HEK293 (cell line): ENCODE measurements around the gene AMMECR1.

Experiments
- BCL11A ChIP-seq: fragments of 450-650 bp; formaldehyde crosslinking; IDR thresholded peaks from 2 replicates; pipeline ENCODE4 v1.5.1; 2016; ENCODE audit warnings: low read depth, missing biosample characterization, missing genetic modification characterization
- SP3 ChIP-seq: fragments of 450-650 bp; formaldehyde crosslinking; IDR thresholded peaks from 2 replicates; pipeline ENCODE4 v1.5.1; 2016; ENCODE audit warnings: missing biosample characterization, missing genetic modification characterization
- YY1 ChIP-seq: fragments of 450-650 bp; formaldehyde crosslinking; IDR thresholded peaks from 2 replicates; pipeline ENCODE4 v1.5.1; 2018; ENCODE audit warnings: missing biosample characterization, missing genetic modification characterization
- ZNF292 ChIP-seq: fragments of 450-650 bp; formaldehyde crosslinking; IDR thresholded peaks from 2 replicates; pipeline ENCODE4 v1.5.1; 2016; ENCODE audit warnings: low read depth, missing biosample characterization, missing genetic modification characterization, borderline replicate concordance
- TF ChIP-seq, protein P1 (sequence below): fragments of 450-650 bp; formaldehyde crosslinking; IDR thresholded peaks from 2 replicates; pipeline ENCODE4 v1.5.1; 2016; ENCODE audit warnings: missing biosample characterization, missing genetic modification characterization

DNA sequence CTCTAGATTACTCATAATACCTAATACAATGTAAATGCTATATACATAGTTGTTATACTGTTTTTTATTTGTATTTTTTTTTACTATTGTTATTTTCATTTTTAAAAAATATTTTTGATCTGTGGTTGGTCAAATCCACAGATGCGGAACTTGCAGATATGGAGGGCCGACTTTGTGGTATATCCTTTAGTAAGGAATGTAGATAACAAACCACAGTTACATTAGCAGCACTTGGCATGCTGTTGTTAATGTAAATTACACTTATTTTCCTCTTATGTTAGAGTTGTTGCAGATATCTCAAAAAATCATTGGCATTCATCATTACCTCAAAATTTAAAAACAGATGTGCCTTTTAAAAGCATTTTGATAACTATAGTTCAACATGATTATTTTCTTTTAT is 164.0 kb downstream of the AMMECR1 start:
- no peak for TF ChIP-seq BCL11A (tag by site-specific recombination)
- TF ChIP-seq YY1 (tag by site-specific recombination) = no peak
- TF ChIP-seq, protein P1, sequence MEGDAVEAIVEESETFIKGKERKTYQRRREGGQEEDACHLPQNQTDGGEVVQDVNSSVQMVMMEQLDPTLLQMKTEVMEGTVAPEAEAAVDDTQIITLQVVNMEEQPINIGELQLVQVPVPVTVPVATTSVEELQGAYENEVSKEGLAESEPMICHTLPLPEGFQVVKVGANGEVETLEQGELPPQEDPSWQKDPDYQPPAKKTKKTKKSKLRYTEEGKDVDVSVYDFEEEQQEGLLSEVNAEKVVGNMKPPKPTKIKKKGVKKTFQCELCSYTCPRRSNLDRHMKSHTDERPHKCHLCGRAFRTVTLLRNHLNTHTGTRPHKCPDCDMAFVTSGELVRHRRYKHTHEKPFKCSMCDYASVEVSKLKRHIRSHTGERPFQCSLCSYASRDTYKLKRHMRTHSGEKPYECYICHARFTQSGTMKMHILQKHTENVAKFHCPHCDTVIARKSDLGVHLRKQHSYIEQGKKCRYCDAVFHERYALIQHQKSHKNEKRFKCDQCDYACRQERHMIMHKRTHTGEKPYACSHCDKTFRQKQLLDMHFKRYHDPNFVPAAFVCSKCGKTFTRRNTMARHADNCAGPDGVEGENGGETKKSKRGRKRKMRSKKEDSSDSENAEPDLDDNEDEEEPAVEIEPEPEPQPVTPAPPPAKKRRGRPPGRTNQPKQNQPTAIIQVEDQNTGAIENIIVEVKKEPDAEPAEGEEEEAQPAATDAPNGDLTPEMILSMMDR (tag by site-specific recombination) = no peak
- TF ChIP-seq ZNF292 (tag by site-specific recombination) = no peak
- no peak for TF ChIP-seq SP3
